ENCODE results near the gene UBE2J2.

- TF ChIP-seq RAD21 (IDR thresholded peaks at IDR 0.05) (no peak), CTCF (IDR thresholded peaks at IDR 0.05; ENCODE audit: low read depth, low read length, missing input control) (no peak), FOXA1 (IDR thresholded peaks at IDR 0.05) (no peak), RXRA (IDR thresholded peaks at IDR 0.05) (no peak), TAF1 (conservative IDR thresholded peaks at IDR 0.05) (no peak), HNF4A (conservative IDR thresholded peaks at IDR 0.05) (no peak), JUND (IDR thresholded peaks at IDR 0.05) (no peak), YY1 (IDR thresholded peaks at IDR 0.05) (no peak), ATF3 (IDR thresholded peaks at IDR 0.05) (no peak), SP1 (IDR thresholded peaks at IDR 0.05) (no peak), NR2F2 (IDR thresholded peaks at IDR 0.05) (no peak), MAX (IDR thresholded peaks at IDR 0.05) (no peak)
- TF ChIP-seq, protein P1, sequence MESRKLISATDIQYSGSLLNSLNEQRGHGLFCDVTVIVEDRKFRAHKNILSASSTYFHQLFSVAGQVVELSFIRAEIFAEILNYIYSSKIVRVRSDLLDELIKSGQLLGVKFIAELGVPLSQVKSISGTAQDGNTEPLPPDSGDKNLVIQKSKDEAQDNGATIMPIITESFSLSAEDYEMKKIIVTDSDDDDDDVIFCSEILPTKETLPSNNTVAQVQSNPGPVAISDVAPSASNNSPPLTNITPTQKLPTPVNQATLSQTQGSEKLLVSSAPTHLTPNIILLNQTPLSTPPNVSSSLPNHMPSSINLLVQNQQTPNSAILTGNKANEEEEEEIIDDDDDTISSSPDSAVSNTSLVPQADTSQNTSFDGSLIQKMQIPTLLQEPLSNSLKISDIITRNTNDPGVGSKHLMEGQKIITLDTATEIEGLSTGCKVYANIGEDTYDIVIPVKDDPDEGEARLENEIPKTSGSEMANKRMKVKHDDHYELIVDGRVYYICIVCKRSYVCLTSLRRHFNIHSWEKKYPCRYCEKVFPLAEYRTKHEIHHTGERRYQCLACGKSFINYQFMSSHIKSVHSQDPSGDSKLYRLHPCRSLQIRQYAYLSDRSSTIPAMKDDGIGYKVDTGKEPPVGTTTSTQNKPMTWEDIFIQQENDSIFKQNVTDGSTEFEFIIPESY (IDR thresholded peaks at IDR 0.05) = no peak
Observed at GRCh38 chr1:1314237-1314586, 40.6 kb upstream of the UBE2J2 start.
